GM23338 (cell line): ENCODE data around the gene OAS2. TPM values are rescaled to one million over a fixed set of nuclear protein-coding genes. Genes with fewer than 3 reads are reported as not detected.

Source experiments
- CREB1 ChIP-seq: fragments of 250-450 bp; sonication (Bioruptor Pico); IDR thresholded peaks from 2 replicates; pipeline ENCODE4 v1.5.0; 2020; ENCODE audit warnings: low read depth, mild to moderate bottlenecking, moderate library complexity
- EZH2 ChIP-seq: fragments of 200-600 bp; sonication (generic); IDR thresholded peaks from one replicate; pipeline ENCODE4 v1.8.0; 2017; ENCODE audit warnings: antibody characterized with exemption, mild to moderate bottlenecking, low read depth; ENCODE audit not compliant: unreplicated experiment
- EZH2phosphoT487 ChIP-seq: fragments of 200-600 bp; sonication (generic); IDR thresholded peaks from one replicate; pipeline ENCODE4 v1.8.1; 2018; ENCODE audit warnings: antibody characterized with exemption; ENCODE audit not compliant: unreplicated experiment
- JUNB ChIP-seq: IDR thresholded peaks from one replicate; pipeline ENCODE4 v1.6.1; 2016; ENCODE audit warnings: antibody characterized with exemption; ENCODE audit not compliant: unreplicated experiment
- NANOG ChIP-seq: IDR thresholded peaks from 2 replicates; pipeline ENCODE4 v1.6.1; 2016; ENCODE audit warnings: antibody characterized with exemption, borderline replicate concordance
- POLR2AphosphoS5 ChIP-seq: IDR thresholded peaks from 2 replicates; pipeline ENCODE4 v1.6.1; 2016; ENCODE audit warnings: antibody characterized with exemption, low read depth
- polyA plus RNA-seq: library from polyadenylated mRNA; unstranded; fragments of >200 nt; fragmentation: Nextera tagmentation; extraction: Ambion mirVana; gene quantifications from 2 replicates; pipeline ENCODE4 v1.2.1, GENCODE V29; 2016
- total RNA-seq: library from RNA; depleted of rRNA; stranded (reverse); fragments of >200 nt; shearing (Covaris generic); gene quantifications from 2 replicates; pipeline ENCODE4 v1.2.3, GENCODE V29; 2014
- TF ChIP-seq, protein P1 (sequence below): fragments of 250-450 bp; sonication (Bioruptor Pico); IDR thresholded peaks from 2 replicates; pipeline ENCODE4 v1.5.0; 2020; ENCODE audit warnings: mild to moderate bottlenecking, moderate library complexity
- TF ChIP-seq, protein P2 (sequence below): IDR thresholded peaks from 2 replicates; pipeline ENCODE4 v1.6.1; 2016; ENCODE audit warnings: antibody characterized with exemption
- TF ChIP-seq, protein P3 (sequence below), 2 experiments: fragments of 200-600 bp in 1 of 2; sonication (generic) in 1 of 2; conservative IDR thresholded peaks; 2 replicates each; pipeline versions ENCODE4 v1.5.1 to v1.6.1; 2016 to 2017; ENCODE audit warnings: antibody characterized with exemption in 2 of 2, low read depth in 2 of 2, mild to moderate bottlenecking in 2 of 2, moderate library complexity in 1 of 2

Gene OAS2
- total and polyA plus RNA-seq, 2 experiments from 2014 or later, result 0.10 TPM; not detected in 1

GRCh38 chr12:112929715-112930114 lies 48.6 kb upstream of the OAS2 start (continued):
- TF ChIP-seq, protein P1, sequence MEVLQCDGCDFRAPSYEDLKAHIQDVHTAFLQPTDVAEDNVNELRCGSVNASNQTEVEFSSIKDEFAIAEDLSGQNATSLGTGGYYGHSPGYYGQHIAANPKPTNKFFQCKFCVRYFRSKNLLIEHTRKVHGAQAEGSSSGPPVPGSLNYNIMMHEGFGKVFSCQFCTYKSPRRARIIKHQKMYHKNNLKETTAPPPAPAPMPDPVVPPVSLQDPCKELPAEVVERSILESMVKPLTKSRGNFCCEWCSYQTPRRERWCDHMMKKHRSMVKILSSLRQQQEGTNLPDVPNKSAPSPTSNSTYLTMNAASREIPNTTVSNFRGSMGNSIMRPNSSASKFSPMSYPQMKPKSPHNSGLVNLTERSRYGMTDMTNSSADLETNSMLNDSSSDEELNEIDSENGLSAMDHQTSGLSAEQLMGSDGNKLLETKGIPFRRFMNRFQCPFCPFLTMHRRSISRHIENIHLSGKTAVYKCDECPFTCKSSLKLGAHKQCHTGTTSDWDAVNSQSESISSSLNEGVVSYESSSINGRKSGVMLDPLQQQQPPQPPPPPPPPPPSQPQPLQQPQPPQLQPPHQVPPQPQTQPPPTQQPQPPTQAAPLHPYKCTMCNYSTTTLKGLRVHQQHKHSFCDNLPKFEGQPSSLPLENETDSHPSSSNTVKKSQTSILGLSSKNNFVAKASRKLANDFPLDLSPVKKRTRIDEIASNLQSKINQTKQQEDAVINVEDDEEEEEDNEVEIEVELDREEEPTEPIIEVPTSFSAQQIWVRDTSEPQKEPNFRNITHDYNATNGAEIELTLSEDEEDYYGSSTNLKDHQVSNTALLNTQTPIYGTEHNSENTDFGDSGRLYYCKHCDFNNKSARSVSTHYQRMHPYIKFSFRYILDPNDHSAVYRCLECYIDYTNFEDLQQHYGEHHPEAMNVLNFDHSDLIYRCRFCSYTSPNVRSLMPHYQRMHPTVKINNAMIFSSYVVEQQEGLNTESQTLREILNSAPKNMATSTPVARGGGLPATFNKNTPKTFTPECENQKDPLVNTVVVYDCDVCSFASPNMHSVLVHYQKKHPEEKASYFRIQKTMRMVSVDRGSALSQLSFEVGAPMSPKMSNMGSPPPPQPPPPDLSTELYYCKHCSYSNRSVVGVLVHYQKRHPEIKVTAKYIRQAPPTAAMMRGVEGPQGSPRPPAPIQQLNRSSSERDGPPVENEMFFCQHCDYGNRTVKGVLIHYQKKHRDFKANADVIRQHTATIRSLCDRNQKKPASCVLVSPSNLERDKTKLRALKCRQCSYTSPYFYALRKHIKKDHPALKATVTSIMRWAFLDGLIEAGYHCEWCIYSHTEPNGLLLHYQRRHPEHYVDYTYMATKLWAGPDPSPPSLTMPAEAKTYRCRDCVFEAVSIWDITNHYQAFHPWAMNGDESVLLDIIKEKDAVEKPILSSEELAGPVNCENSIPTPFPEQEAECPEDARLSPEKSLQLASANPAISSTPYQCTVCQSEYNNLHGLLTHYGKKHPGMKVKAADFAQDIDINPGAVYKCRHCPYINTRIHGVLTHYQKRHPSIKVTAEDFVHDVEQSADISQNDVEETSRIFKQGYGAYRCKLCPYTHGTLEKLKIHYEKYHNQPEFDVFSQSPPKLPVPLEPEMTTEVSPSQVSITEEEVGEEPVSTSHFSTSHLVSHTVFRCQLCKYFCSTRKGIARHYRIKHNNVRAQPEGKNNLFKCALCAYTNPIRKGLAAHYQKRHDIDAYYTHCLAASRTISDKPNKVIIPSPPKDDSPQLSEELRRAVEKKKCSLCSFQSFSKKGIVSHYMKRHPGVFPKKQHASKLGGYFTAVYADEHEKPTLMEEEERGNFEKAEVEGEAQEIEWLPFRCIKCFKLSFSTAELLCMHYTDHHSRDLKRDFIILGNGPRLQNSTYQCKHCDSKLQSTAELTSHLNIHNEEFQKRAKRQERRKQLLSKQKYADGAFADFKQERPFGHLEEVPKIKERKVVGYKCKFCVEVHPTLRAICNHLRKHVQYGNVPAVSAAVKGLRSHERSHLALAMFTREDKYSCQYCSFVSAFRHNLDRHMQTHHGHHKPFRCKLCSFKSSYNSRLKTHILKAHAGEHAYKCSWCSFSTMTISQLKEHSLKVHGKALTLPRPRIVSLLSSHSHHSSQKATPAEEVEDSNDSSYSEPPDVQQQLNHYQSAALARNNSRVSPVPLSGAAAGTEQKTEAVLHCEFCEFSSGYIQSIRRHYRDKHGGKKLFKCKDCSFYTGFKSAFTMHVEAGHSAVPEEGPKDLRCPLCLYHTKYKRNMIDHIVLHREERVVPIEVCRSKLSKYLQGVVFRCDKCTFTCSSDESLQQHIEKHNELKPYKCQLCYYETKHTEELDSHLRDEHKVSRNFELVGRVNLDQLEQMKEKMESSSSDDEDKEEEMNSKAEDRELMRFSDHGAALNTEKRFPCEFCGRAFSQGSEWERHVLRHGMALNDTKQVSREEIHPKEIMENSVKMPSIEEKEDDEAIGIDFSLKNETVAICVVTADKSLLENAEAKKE (CRISPR knock-in tag), result no peak
- TF ChIP-seq POLR2AphosphoS5, result no peak
- no peak for TF ChIP-seq EZH2phosphoT487
- no peak for TF ChIP-seq EZH2
- no peak for TF ChIP-seq CREB1 (CRISPR knock-in tag)
- TF ChIP-seq, protein P2, sequence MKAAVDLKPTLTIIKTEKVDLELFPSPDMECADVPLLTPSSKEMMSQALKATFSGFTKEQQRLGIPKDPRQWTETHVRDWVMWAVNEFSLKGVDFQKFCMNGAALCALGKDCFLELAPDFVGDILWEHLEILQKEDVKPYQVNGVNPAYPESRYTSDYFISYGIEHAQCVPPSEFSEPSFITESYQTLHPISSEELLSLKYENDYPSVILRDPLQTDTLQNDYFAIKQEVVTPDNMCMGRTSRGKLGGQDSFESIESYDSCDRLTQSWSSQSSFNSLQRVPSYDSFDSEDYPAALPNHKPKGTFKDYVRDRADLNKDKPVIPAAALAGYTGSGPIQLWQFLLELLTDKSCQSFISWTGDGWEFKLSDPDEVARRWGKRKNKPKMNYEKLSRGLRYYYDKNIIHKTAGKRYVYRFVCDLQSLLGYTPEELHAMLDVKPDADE, result no peak
- TF ChIP-seq JUNB, result no peak
- TF ChIP-seq, protein P3, sequence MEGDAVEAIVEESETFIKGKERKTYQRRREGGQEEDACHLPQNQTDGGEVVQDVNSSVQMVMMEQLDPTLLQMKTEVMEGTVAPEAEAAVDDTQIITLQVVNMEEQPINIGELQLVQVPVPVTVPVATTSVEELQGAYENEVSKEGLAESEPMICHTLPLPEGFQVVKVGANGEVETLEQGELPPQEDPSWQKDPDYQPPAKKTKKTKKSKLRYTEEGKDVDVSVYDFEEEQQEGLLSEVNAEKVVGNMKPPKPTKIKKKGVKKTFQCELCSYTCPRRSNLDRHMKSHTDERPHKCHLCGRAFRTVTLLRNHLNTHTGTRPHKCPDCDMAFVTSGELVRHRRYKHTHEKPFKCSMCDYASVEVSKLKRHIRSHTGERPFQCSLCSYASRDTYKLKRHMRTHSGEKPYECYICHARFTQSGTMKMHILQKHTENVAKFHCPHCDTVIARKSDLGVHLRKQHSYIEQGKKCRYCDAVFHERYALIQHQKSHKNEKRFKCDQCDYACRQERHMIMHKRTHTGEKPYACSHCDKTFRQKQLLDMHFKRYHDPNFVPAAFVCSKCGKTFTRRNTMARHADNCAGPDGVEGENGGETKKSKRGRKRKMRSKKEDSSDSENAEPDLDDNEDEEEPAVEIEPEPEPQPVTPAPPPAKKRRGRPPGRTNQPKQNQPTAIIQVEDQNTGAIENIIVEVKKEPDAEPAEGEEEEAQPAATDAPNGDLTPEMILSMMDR (conservative IDR thresholded peaks at IDR 0.05; ENCODE audit: low read depth in 2 of 2), result no peak
- TF ChIP-seq NANOG, result no peak
